GM12864 (cell line): Measurements from ENCODE around the gene RYR2.

ENCODE experiments used
- DNase-seq: peaks from one replicate; pipeline ENCODE4 v3.0.0-alpha.2; 2011; ENCODE audit warnings: low read depth
- H3K4me3 ChIP-seq: 2 replicates; pipeline ENCODE4 v1.5.1; 2011; ENCODE audit warnings: mild to moderate bottlenecking, low read depth, low read length, control low read depth
- TF ChIP-seq, protein P1 (sequence below): IDR thresholded peaks from 2 replicates; pipeline ENCODE4 v1.5.1; 2011; ENCODE audit warnings: low read depth, mild to moderate bottlenecking, moderate library complexity, low read length, control low read depth, inconsistent platforms; ENCODE audit errors: missing control alignments

Gene RYR2

DNA sequence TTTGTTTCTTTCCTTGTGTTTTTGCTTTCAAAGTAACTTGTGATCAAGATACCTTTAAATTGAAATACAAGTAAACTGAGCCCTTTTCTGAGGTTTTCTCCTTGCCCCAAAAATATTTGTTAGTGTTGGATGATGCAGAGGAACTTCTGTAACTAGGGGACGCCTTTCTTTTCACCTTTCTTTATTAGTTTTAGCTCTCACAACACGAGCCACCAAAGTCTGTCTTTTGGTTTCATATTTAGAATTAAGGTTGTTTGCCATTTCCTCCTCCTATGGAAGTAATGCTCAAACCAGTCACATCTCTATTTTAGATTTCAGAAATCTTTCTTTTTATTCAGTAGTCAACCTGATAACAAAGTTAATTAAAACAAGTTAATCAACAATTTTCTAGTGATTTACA is 727.9 kb downstream of the RYR2 start:
- no peak for DNase-seq
- TF ChIP-seq, protein P1, sequence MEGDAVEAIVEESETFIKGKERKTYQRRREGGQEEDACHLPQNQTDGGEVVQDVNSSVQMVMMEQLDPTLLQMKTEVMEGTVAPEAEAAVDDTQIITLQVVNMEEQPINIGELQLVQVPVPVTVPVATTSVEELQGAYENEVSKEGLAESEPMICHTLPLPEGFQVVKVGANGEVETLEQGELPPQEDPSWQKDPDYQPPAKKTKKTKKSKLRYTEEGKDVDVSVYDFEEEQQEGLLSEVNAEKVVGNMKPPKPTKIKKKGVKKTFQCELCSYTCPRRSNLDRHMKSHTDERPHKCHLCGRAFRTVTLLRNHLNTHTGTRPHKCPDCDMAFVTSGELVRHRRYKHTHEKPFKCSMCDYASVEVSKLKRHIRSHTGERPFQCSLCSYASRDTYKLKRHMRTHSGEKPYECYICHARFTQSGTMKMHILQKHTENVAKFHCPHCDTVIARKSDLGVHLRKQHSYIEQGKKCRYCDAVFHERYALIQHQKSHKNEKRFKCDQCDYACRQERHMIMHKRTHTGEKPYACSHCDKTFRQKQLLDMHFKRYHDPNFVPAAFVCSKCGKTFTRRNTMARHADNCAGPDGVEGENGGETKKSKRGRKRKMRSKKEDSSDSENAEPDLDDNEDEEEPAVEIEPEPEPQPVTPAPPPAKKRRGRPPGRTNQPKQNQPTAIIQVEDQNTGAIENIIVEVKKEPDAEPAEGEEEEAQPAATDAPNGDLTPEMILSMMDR: no peak
- H3K4me3 ChIP-seq: no peak overlapping the region

DNA sequence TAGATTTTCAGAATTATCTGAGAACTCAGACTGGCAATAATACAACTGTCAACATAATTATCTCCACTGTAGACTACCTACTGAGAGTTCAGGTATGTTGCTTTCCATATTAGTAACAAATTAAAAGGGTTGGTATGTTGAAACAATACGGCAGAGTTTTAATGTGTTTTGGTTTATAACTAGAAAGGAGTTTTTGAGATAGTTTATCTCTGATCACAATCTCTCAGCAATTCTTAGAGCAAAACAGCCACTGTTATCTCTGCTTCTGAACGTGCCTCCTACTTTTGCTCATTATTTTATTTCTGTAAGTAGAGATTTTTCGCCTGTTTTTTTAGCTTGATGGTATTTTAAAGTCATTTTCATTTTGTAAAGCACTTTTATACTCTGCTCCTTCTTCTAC is 730.0 kb downstream of the RYR2 start:
- TF ChIP-seq, protein P1: no peak
- DNase-seq: no peak
- H3K4me3 ChIP-seq: no peak overlapping the region

DNA sequence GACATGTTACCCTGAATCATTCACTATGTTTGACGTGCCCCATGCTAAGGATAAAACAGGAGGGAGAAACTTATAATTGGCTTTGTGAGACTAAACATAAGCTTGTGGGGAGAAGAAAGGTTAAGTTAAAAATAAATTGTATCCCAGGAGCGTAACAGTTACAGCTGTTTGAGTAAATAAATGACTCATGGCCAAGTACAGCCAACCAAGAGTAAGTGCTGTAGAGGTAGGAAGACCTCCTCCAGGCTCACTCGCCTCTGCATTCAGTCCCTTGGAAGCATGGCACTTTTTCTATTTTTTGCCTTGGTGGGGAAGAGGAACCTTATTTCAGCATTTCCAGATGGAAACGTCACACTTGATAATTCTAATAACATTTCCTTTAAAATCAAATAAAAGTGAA is 732.3 kb downstream of the RYR2 start:
- H3K4me3 ChIP-seq: no peak overlapping the region
- TF ChIP-seq, protein P1: no peak
- DNase-seq: no peak

DNA sequence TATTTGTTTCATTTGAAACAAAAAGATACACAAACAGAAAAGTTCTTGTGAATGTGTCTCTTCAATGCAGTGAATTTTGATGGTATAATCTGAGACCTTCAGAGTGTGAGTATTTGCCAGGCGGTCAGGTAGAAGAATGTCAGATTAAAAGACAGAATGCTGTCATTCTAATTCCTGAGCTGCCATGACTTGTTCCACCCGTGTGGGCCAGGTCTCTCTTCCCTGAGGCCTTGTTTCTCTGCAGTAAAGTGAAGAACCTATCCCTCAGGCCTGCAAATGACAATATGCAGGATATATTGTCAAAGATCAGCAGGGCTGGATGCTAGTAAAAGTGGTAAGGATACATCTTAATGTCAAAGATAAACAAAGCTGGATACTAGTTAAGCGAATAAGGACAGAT is 737.4 kb downstream of the RYR2 start:
- H3K4me3 ChIP-seq: no peak overlapping the region
- TF ChIP-seq, protein P1: no peak
- DNase-seq: no peak

DNA sequence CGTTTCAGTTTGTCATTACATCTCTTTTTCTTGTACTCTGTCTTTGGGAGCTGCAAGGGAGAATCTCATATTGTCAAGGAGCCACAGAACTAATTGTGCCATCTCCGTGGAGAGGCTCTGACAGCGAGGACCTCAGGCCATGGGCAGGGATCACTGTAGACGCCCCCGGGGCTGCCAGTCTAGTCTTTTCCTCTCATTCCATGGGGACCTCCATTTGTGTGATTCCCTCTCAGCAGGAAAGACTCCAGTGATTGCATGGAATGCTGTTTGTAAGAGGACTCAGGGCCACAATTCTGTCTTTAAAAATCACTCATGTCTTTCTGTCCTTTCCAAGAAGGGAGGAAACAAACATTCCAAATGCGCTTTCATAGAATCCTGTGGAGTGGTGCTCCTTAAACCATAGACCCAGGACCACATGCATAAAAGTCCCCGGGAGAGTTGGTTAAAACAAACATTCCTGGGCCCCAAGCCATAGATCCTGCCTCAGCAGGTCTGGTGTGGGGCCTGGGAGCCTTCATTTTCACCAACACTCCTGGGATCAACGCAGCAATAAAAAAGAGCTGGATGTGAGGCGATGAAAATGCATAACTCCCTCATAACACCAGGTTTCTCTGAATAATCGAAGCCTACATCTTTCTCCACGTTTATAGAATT is 744.2 kb downstream of the RYR2 start:
- H3K4me3 ChIP-seq: no peak overlapping the region
- DNase-seq: no peak
- TF ChIP-seq, protein P1: no peak

DNA sequence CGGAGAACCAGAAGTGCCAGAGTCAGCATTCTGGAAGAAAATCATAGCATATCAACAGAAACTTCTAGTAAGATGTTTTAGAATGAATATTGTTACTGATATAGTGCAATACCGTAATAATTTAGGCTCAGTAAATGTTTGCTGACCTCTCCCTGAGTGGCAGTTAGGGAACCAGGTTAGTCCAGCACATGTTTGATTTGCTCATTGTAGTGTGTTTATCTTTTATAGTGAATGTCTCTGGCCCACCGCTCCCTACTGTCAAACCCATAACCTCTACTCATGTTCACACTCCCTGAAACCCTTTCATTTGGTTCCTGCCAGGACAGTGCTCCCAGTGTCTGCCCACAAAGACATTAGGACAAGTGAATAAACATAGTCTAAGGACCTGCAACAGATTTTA is 746.1 kb downstream of the RYR2 start:
- TF ChIP-seq, protein P1: no peak
- H3K4me3 ChIP-seq: no peak overlapping the region
- DNase-seq: no peak

DNA sequence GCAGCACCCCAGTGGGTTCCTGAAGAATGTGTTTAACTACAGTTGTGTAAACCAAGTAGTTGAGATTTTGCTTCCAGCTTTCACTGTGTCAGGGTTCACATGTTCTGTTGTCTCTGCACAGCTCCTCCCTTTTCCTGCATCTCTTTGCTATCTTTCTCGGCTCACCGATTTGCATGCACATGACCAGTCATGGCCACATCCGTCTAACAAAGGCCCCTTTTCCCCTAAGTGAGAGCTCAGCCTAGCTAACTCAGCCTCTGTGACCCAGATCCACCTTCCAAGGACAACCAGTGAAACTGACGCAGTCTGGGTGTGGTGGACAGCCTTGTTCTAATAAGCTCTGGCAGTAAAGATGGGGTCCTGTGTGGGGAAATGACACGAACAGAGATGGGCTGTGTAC is 747.6 kb downstream of the RYR2 start:
- H3K4me3 ChIP-seq: no peak overlapping the region
- DNase-seq: no peak
- TF ChIP-seq, protein P1: no peak
